ENCODE data around the gene GPBP1L1. TPM values are rescaled to one million over a fixed set of nuclear protein-coding genes. Genes with fewer than 3 reads are reported as not detected.

The GPBP1L1 gene
- total and polyA plus RNA-seq, 9 of the 15 experiments (the other 6 are each of a cell fraction or from before 2014, with no cell fraction given) = 86.0 to 216 (median 138) TPM

DNA sequence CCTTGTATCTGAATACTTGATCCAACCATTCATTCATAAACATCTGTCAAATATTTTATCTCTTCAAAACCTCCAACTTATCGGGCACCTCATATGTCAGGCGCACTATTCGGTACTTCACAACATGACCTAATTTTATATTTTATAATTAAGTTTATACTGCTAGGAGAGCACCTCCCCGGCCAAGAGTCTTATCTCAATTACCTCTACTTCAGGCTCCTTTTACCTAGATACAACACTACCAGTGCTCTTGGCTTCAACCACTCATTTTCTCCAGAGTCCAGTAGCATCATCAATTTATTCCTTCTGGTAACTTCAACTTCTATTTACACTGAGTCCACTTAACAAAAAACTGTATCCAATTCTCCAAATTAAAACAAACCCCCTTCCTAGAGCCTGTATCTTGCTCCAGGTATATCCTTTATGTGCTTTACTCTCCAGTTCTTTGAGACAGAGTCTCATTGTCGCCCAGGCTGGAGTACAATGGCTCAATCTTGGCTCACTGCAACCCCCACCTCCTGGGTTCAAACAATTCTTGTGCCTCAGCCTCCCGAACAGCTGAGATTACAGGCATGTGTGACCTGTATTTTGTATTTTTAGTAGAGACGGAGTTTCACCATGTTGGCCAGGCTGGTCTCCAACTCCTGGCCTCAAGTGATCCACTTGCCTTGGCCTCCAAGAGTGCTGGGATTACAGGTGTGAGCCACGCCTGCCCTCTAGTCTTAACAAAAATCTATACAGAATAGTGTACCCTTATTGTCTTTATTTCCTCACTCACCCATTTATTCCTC, 18.8 kb downstream of the GPBP1L1 start:
- intact Hi-C loops (cut with micrococcal nuclease) = no loop called here
- H3K36me3 ChIP-seq (ENCODE audit: control insufficient read depth, insufficient read depth, low read length) = peaks cover 28% of the 10 kb centered on the region; the same call in 1 of the 3 replicates
- no peaks in the 10 kb centered on the region for H3K9me3 ChIP-seq (replicated peaks; ENCODE audit: control insufficient read depth, insufficient read depth, low read depth, low read length)
- 0 out of 5 replicates have a peak, but pooled peaks cover 2 to 3% of the 10 kb centered on the region in 2 experiments for H3K4me1 ChIP-seq (replicated peaks in 1 of 2; ENCODE audit: control insufficient read depth in 2 of 2, insufficient read depth in 2 of 2, low read length in 2 of 2)
- in situ Hi-C loops (cut with MboI) = no loop called here
- 87% methylated on average over 8 of the region's 8 CpGs for WGBS (ENCODE audit: insufficient coverage, low coverage, missing lambda C conversion rate)
- ATAC-seq = peak; percentile 9; the same call in 1 of the 3 replicates
- no TSS peak for BruUV-seq (replicated peaks)
- H2AFZ ChIP-seq (ENCODE audit: low read depth, low read length) = no peak overlapping the region
- H3K27me3 ChIP-seq (ENCODE audit: control insufficient read depth in 2 of 2, insufficient read depth in 2 of 2, low read length in 2 of 2) = no peaks in the 10 kb centered on the region
- no peak overlapping the region for H3K4me3 ChIP-seq
- CTCF ChIA-PET (ENCODE audit: low intra/inter-chr PET ratio) = no interaction called here
- DNase-seq (ENCODE audit: extremely low read depth in 1 of 4, low spot score in 3 of 4) = no peak
- POLR2A ChIA-PET = interaction anchor here (0.6 to 1.9 kb wide), 5 partner anchors 8 to 324 kb away, joined by 3 to 5 read pairs (median 3); no protein-coding TSS in a partner anchor
- FAIRE-seq = no peak
- H3K4me2 ChIP-seq (ENCODE audit: insufficient read depth, low read length) = no peak overlapping the region
- peaks cover 6% of the 10 kb centered on the region for H4K20me1 ChIP-seq (replicated peaks; ENCODE audit: control insufficient read depth, insufficient read depth, low read length)
- peaks cover 99% of the 10 kb centered on the region for H3K79me2 ChIP-seq (ENCODE audit: control insufficient read depth, insufficient read depth, low read length)
- TF ChIP-seq ZNF780A (CRISPR knock-in tag; IDR thresholded peaks at IDR 0.05) = no peak
- TF ChIP-seq, protein P1, sequence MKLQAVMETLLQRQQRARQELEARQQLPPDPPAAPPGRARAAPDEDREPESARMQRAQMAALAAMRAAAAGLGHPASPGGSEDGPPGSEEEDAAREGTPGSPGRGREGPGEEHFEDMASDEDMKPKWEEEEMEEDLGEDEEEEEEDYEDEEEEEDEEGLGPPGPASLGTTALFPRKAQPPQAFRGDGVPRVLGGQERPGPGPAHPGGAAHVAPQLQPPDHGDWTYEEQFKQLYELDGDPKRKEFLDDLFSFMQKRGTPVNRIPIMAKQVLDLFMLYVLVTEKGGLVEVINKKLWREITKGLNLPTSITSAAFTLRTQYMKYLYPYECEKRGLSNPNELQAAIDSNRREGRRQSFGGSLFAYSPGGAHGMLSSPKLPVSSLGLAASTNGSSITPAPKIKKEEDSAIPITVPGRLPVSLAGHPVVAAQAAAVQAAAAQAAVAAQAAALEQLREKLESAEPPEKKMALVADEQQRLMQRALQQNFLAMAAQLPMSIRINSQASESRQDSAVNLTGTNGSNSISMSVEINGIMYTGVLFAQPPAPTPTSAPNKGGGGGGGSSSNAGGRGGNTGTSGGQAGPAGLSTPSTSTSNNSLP (IDR thresholded peaks at IDR 0.05; ENCODE audit: borderline replicate concordance, low read depth, low read length) = 0 out of 2 replicates have a peak, but pooled peaks have one; percentile 21
- no peak overlapping the region for H3K27ac ChIP-seq (ENCODE audit: extremely low read depth, low read depth, low read length)
- no peaks in the 10 kb centered on the region for H3K9me1 ChIP-seq (ENCODE audit: control insufficient read depth, insufficient read depth, low read length)
- no peak overlapping the region for H3K9ac ChIP-seq (ENCODE audit: insufficient read depth in 1 of 2, low read depth in 2 of 2, low read length in 2 of 2)

Data from K562 (cell line).